Sigmoid colon (tissue), 4 donors: Measurements from ENCODE around the gene SDHAF4.

Source experiments
- POLR2AphosphoS5 ChIP-seq, 4 donors: sonication (generic); formaldehyde crosslinking; IDR thresholded peaks; one replicate each; pipeline ENCODE4 v1.6.1; 2017; ENCODE audit warnings: antibody characterized with exemption in 4 of 4
- TF ChIP-seq, protein P1 (sequence below), 4 experiments: fragments of 450-650 bp in 3 of 4; fragments of 200-600 bp in 1 of 4; IDR thresholded peaks; one replicate each; pipeline ENCODE4 v1.5.1; 2016 to 2019; ENCODE audit warnings: antibody characterized with exemption in 4 of 4, mild to moderate bottlenecking in 3 of 4, moderate library complexity in 2 of 4

- TF ChIP-seq, protein P1, sequence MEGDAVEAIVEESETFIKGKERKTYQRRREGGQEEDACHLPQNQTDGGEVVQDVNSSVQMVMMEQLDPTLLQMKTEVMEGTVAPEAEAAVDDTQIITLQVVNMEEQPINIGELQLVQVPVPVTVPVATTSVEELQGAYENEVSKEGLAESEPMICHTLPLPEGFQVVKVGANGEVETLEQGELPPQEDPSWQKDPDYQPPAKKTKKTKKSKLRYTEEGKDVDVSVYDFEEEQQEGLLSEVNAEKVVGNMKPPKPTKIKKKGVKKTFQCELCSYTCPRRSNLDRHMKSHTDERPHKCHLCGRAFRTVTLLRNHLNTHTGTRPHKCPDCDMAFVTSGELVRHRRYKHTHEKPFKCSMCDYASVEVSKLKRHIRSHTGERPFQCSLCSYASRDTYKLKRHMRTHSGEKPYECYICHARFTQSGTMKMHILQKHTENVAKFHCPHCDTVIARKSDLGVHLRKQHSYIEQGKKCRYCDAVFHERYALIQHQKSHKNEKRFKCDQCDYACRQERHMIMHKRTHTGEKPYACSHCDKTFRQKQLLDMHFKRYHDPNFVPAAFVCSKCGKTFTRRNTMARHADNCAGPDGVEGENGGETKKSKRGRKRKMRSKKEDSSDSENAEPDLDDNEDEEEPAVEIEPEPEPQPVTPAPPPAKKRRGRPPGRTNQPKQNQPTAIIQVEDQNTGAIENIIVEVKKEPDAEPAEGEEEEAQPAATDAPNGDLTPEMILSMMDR (IDR thresholded peaks at IDR 0.05): no peak
- no peak for TF ChIP-seq POLR2AphosphoS5 (IDR thresholded peaks at IDR 0.05)
These were observed 55.7 kb downstream of the SDHAF4 start for GRCh38 chr6:70622461-70622860.
